GM18951 (cell line): ENCODE results near the gene CHD6.

Experiments
- POLR2A ChIP-seq: IDR thresholded peaks from 4 replicates; pipeline ENCODE4 v1.6.1; 2011; ENCODE audit warnings: mild to moderate bottlenecking; ENCODE audit not compliant: insufficient read length, insufficient read depth; ENCODE audit errors: extremely low read depth
- in situ Hi-C: fragments of 300-500 bp; cut with MboI; formaldehyde crosslinking; loops from one replicate; pipeline ENCODE4 v1.12.0; 2022; ENCODE audit warnings: low sequenced_read_pairs, mixed read lengths, inconsistent platforms; ENCODE audit not compliant: unreplicated experiment

CHD6 gene

GRCh38 chr20:41594514-41595322 is 23.5 kb downstream of the CHD6 start:
- no peak for TF ChIP-seq POLR2A
- in situ Hi-C loops = no loop called here

- in situ Hi-C loops = no loop called here
- no peak for TF ChIP-seq POLR2A
Observed at GRCh38 chr20:41592516-41593216, 25.5 kb downstream of the CHD6 start.

GRCh38 chr20:41587956-41588355 is 30.2 kb downstream of the CHD6 start:
- TF ChIP-seq POLR2A = no peak
- in situ Hi-C loops = no loop called here

GRCh38 chr20:41587523-41587922 is 30.7 kb downstream of the CHD6 start:
- no peak for TF ChIP-seq POLR2A
- in situ Hi-C loops = no loop called here

- in situ Hi-C loops = no loop called here
- TF ChIP-seq POLR2A = no peak
Observed at GRCh38 chr20:41586772-41587171, 31.4 kb downstream of the CHD6 start.

- in situ Hi-C loops = no loop called here
- no peak for TF ChIP-seq POLR2A
Observed at GRCh38 chr20:41580350-41580749, 37.8 kb downstream of the CHD6 start.

GRCh38 chr20:41577129-41578009 is 40.8 kb downstream of the CHD6 start:
- TF ChIP-seq POLR2A = no peak
- in situ Hi-C loops = no loop called here

- in situ Hi-C loops = no loop called here
- TF ChIP-seq POLR2A = no peak
Observed at GRCh38 chr20:41575412-41575811, 42.8 kb downstream of the CHD6 start.

GRCh38 chr20:41574802-41575389 is 43.3 kb downstream of the CHD6 start:
- no peak for TF ChIP-seq POLR2A
- in situ Hi-C loops = no loop called here

GRCh38 chr20:41573955-41574354 is 44.2 kb downstream of the CHD6 start:
- in situ Hi-C loops = no loop called here
- no peak for TF ChIP-seq POLR2A

GRCh38 chr20:41572010-41572572 is 46.1 kb downstream of the CHD6 start:
- TF ChIP-seq POLR2A = no peak
- in situ Hi-C loops = no loop called here

- no peak for TF ChIP-seq POLR2A
- in situ Hi-C loops = no loop called here
Observed at GRCh38 chr20:41571006-41571405, 47.2 kb downstream of the CHD6 start.
